Measurements from ENCODE around the gene SFRP2.

The SFRP2 gene

GRCh38 chr4:153733751-153734448 is 55.0 kb downstream of the SFRP2 start:
- TF ChIP-seq CTCF (IDR thresholded peaks at IDR 0.05; ENCODE audit: low read depth, low read length, missing control alignments): no peak
- no peak for DNase-seq (ENCODE audit: low read depth)
- no peak overlapping the region for H3K4me3 ChIP-seq (ENCODE audit: low read depth, low read length)

GRCh38 chr4:153731239-153731638 is 57.6 kb downstream of the SFRP2 start:
- no peak for DNase-seq (ENCODE audit: low read depth)
- TF ChIP-seq CTCF (IDR thresholded peaks at IDR 0.05; ENCODE audit: low read depth, low read length, missing control alignments): no peak
- H3K4me3 ChIP-seq (ENCODE audit: low read depth, low read length): no peak overlapping the region

Measured in GM12864 (cell line).